ENCODE results near the gene KCNG2.

Gene KCNG2

GRCh38 chr18:79769698-79770500 lies 27.8 kb upstream of the KCNG2 start:
- no peak for DNase-seq

- no peak for DNase-seq
Measured at GRCh38 chr18:79770501-79770815, 27.3 kb upstream of the KCNG2 start.

- DNase-seq: no peak
Measured at GRCh38 chr18:79770826-79771225, 26.9 kb upstream of the KCNG2 start.

GRCh38 chr18:79771446-79772107 lies 26.2 kb upstream of the KCNG2 start:
- no peak for DNase-seq

- no peak for DNase-seq
Measured at GRCh38 chr18:79772108-79772864, 25.5 kb upstream of the KCNG2 start.

GRCh38 chr18:79772865-79773696 lies 24.7 kb upstream of the KCNG2 start:
- DNase-seq: no peak

- no peak for DNase-seq
Measured at GRCh38 chr18:79774111-79774510, 23.6 kb upstream of the KCNG2 start.

GRCh38 chr18:79775441-79776221 lies 22.1 kb upstream of the KCNG2 start:
- no peak for DNase-seq

GRCh38 chr18:79776674-79777073 lies 21.1 kb upstream of the KCNG2 start:
- no peak for DNase-seq

GRCh38 chr18:79778291-79778791 lies 19.4 kb upstream of the KCNG2 start:
- DNase-seq: no peak

GRCh38 chr18:79779021-79779699 lies 18.6 kb upstream of the KCNG2 start:
- DNase-seq: no peak

- DNase-seq: no peak
Measured at GRCh38 chr18:79779700-79780190, 18.0 kb upstream of the KCNG2 start.

- no peak for DNase-seq
Measured at GRCh38 chr18:79780547-79780946, 17.2 kb upstream of the KCNG2 start.

- DNase-seq: no peak
Measured at GRCh38 chr18:79781331-79781941, 16.3 kb upstream of the KCNG2 start.

GRCh38 chr18:79782566-79783308 lies 15.0 kb upstream of the KCNG2 start:
- no peak for DNase-seq

GRCh38 chr18:79784071-79784913 lies 13.4 kb upstream of the KCNG2 start:
- no peak for DNase-seq

- DNase-seq: no peak
Measured at GRCh38 chr18:79784965-79785770, 12.6 kb upstream of the KCNG2 start.

- DNase-seq: no peak
Measured at GRCh38 chr18:79785831-79786230, 11.9 kb upstream of the KCNG2 start.

Measured in retina (tissue), 1 donor.